AG04450 (cell line): ENCODE measurements around the gene CYP21A2. TPM values are rescaled to one million over a fixed set of nuclear protein-coding genes. Genes with fewer than 3 reads are reported as not detected.
"Not testable (repeated sequence)": the region's sequence is repeated elsewhere in the genome, so short reads cannot be mapped to it uniquely, and the experiment has no call there.

Source experiments
- CTCF ChIA-PET: fragments of 300-600, 350-600 bp; formaldehyde crosslinking; extraction: SDS; loops from one replicate; lab custom pipeline; 2022; ENCODE audit warnings: antibody characterized with exemption, inconsistent platforms; lab: Charles Lee
- POLR2A ChIA-PET: fragments of 350-600 bp; formaldehyde crosslinking; extraction: SDS; loops from one replicate; lab custom pipeline; 2021; ENCODE audit warnings: antibody characterized with exemption, inconsistent platforms; lab: Yijun Ruan, JAX
- DNase-seq: peaks from one replicate; pipeline ENCODE4 v3.0.0-alpha.2; 2011; ENCODE audit warnings: low read depth, low spot score
- H3K27ac ChIP-seq: one replicate; pipeline ENCODE4 v1.5.1; 2012; ENCODE audit warnings: low read depth, low read length, control low read depth
- H3K27me3 ChIP-seq: one replicate; pipeline ENCODE4 v1.6.0; 2012; ENCODE audit warnings: low read length; ENCODE audit not compliant: control insufficient read depth, insufficient read depth
- H3K4me3 ChIP-seq: 2 replicates; pipeline ENCODE4 v1.5.1; 2011; ENCODE audit warnings: mild to moderate bottlenecking, low read depth, low read length, control low read depth
- H3K9me3 ChIP-seq: 2 replicates; pipeline ENCODE4 v1.5.1; 2012; ENCODE audit warnings: low read length; ENCODE audit not compliant: control insufficient read depth, insufficient read depth
- CTCF ChIP-seq: IDR thresholded peaks from 2 replicates; pipeline ENCODE4 v1.5.1; 2011; ENCODE audit warnings: low read depth, low read length, control low read depth, inconsistent platforms
- polyA plus RNA-seq: library from polyadenylated mRNA; depleted of rRNA; stranded (reverse); fragments of >200 nt; gene quantifications from 2 replicates; pipeline ENCODE4 v1.2.3, GENCODE V29; 2011

CYP21A2 gene
- polyA plus RNA-seq, 1 experiment, result 0.06 TPM

DNA sequence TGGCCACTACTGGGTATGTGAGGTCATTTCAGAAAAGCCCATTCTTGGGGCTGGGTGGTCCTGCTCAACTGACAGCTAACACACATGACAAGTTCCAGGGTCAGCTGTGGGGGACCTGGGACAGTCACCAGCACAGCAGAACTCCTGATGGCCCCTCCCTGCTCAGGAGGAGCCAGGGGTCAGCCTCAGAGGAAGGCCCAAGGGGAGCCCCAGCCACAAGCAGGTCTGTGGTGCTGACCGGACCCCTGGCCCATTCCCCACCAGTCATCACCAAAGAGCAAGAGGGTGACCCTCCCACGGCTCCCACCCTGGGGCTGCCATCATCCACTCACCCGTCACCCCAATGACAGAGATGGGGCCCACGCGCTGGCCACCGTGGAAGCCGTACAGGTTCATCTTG lies 18.0 kb downstream of the CYP21A2 start:
- no peak for DNase-seq
- H3K9me3 ChIP-seq, result no peaks in the 10 kb centered on the region; the same call in 1 of the 2 replicates
- ChIA-PET POLR2A (no interaction called here), CTCF (no interaction called here)
- TF ChIP-seq CTCF, result no peak
- no peak overlapping the region for H3K27ac ChIP-seq
- H3K27me3 ChIP-seq, result peaks cover 49% of the 10 kb centered on the region
- H3K4me3 ChIP-seq, result no peak overlapping the region

GRCh38 chr6:32057966-32058365 lies 19.8 kb downstream of the CYP21A2 start:
- Histone ChIP-seq H3K27ac (no peak overlapping the region), H3K27me3 (peaks cover 34% of the 10 kb centered on the region), H3K9me3 (no peaks in the 10 kb centered on the region; the same call in 1 of the 2 replicates), H3K4me3 (no peak overlapping the region)
- DNase-seq, result no peak
- ChIA-PET POLR2A (no interaction called here), CTCF (interaction anchor here (0.5 to 0.6 kb wide), 2 partner anchors 82 to 271 kb away, joined by 3 to 9 read pairs; no protein-coding TSS in a partner anchor)
- TF ChIP-seq CTCF, result no peak

DNA sequence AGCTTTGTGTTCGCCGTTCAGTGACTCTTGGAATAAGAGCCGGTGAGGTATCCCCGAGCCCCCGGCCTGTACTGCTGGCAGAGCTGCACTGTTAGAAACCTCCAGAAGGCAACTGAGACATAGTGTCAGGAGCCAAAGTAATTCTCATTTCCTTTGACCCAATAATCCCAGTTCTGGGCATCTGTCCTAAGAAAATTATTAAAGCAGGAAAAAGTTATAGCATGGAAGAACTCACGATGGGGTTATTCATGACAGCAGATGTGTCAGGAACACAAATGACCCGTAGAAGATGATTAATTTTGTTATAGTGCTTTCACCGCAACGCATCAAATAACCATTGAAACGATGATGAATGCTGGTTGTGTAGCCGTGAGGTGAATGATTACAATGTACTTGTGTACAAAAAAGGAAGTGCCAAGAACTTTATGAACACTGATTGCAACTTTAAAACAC lies 20.3 kb downstream of the CYP21A2 start:
- no peak for TF ChIP-seq CTCF
- Histone ChIP-seq H3K27me3 (peaks cover 30% of the 10 kb centered on the region), H3K27ac (no peak overlapping the region), H3K4me3 (no peak overlapping the region), H3K9me3 (no peaks in the 10 kb centered on the region)
- CTCF ChIA-PET, result interaction anchor here (0.5 to 0.6 kb wide), 2 partner anchors 83 to 694 kb away, joined by 3 to 9 read pairs; no protein-coding TSS in a partner anchor
- POLR2A ChIA-PET, result interaction anchor here (0.6 kb wide), 1 partner anchor 1654 kb away, joined by 3 read pairs; no protein-coding TSS in a partner anchor
- DNase-seq, result no peak

DNA sequence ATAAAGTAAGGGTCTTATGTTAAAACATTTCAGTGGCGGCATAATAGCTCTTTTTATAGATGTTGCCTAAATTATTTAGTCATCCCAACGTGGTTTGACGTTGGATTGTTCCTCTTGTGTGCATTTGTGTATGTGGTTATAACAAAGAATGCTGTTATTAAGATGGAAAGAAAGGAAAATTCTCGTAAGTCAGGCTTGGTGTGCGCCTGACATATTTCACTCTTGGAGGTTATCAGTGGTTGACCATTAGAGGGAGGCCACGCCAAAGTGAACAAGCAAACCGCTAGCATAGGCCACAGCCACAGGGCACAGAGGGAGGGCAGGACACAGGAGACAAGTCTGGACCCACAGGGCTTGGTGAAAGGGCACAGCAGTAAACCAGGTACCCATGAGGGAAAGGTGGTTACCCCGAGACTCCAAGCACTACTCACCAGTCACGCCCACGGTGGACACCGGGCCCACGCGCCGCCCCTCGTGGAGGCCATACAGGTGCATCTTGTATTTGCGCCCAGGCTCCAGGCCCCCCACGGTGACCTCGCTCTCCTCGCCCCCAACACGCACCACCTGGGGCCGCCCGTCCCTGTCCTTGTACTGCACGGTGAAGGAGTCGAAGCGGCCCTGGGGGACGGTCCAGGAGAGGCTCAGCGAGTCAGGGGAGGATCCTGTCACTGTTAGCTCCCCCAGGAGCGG lies 22.9 kb downstream of the CYP21A2 start:
- no peak for TF ChIP-seq CTCF
- no peak overlapping the region for H3K4me3 ChIP-seq
- POLR2A ChIA-PET, result no interaction called here
- H3K27me3 ChIP-seq, result peaks cover 15% of the 10 kb centered on the region
- H3K27ac ChIP-seq, result no peak overlapping the region
- CTCF ChIA-PET, result no interaction called here
- DNase-seq, result no peak
- H3K9me3 ChIP-seq, result no peaks in the 10 kb centered on the region

DNA sequence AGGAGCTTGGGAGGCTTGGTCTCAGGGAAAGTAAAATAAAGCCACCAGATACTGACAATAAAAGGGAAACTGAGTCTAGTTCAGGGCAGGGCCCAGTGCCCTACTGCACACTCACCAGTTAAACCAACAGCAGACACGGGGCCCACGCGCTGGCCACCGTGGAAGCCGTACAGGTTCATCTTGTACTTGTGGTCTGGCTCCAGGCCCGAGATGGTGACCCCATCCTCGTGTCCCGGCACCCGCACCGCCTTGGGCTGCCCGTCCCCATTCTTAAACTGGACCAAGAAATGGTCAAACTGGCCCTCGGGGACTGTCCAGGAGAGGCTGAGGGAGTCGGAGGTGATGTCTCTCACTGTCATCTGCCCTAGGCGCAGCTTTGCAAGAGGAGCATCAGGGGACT lies 26.5 kb downstream of the CYP21A2 start:
- no peak for DNase-seq
- Histone ChIP-seq H3K27me3 (peaks cover 19% of the 10 kb centered on the region), H3K4me3 (no peak overlapping the region), H3K9me3 (no peaks in the 10 kb centered on the region; the same call in 1 of the 2 replicates), H3K27ac (no peak overlapping the region)
- POLR2A ChIA-PET, result no interaction called here
- CTCF ChIA-PET, result no interaction called here
- no peak for TF ChIP-seq CTCF

DNA sequence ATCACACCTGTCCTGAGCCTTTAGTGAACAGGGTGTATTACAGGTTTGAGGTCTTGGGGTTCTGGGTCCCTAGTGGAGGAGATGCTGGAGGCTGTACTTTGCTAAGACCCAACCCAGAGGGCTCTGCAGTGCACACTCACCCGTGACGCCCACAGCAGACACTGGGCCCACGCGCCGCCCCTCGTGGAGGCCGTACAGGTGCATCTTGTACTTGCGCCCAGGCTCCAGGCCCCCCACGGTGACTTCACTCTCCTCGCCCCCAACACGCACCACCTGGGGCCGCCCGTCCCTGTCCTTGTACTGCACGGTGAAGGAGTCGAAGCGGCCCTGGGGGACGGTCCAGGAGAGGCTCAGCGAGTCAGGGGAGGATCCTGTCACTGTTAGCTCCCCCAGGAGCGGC lies 29.3 kb downstream of the CYP21A2 start:
- H3K27ac ChIP-seq, CTCF ChIA-PET, DNase-seq, POLR2A ChIA-PET, H3K9me3 ChIP-seq, H3K4me3 ChIP-seq: not testable (repeated sequence)
- H3K27me3 ChIP-seq, result peaks cover 32% of the 10 kb centered on the region

DNA sequence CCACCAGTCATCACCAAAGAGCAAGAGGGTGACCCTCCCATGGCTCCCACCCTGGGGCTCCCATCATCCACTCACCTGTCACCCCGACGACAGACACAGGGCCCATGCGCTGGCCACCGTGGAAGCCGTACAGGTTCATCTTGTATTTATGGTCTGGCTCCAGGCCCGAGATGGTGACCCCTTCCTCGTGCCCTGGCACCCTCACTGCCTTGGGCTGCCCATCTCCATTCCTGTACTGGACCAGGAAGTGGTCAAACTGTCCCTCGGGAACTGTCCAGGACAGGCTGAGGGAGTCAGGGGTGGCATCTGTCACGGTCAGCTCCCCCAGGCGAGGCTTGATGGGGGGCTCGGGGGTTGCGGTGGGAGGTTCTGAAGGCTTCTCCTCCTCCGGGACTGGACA lies 30.1 kb downstream of the CYP21A2 start:
- POLR2A ChIA-PET, H3K27ac ChIP-seq, DNase-seq, H3K4me3 ChIP-seq, H3K9me3 ChIP-seq, CTCF ChIA-PET: not testable (repeated sequence)
- peaks cover 32% of the 10 kb centered on the region for H3K27me3 ChIP-seq
